RWPE2 (cell line): ENCODE measurements around the gene RABGAP1.

Experiments
- ATAC-seq: fragments of 200-7000 bp; cut with Tn5 transposase; 3 replicates; pipeline ENCODE4 v1.9.1; 2021; ENCODE audit warnings: low read depth
- DNase-seq: peaks from one replicate; pipeline ENCODE4 v3.0.0-alpha.2; 2020; ENCODE audit warnings: low spot score
- H3K27ac ChIP-seq: fragments of 450-650 bp; 2 replicates; pipeline ENCODE4 v1.5.1; 2017; ENCODE audit warnings: mild to moderate bottlenecking; ENCODE audit not compliant: poor library complexity, severe bottlenecking
- H3K27me3 ChIP-seq: fragments of 250-450 bp; sonication (Bioruptor Pico); 2 replicates; pipeline ENCODE4 v1.5.1; 2021; ENCODE audit warnings: mild to moderate bottlenecking, moderate library complexity; ENCODE audit not compliant: insufficient read depth, poor library complexity, severe bottlenecking
- H3K36me3 ChIP-seq: fragments of 250-450 bp; sonication (Bioruptor Pico); 2 replicates; pipeline ENCODE4 v1.5.1; 2020; ENCODE audit warnings: low read depth, mild to moderate bottlenecking, moderate library complexity
- H3K4me1 ChIP-seq: fragments of 250-450 bp; sonication (Bioruptor Pico); 2 replicates; pipeline ENCODE4 v1.5.1; 2021; ENCODE audit warnings: mild to moderate bottlenecking, moderate library complexity; ENCODE audit not compliant: insufficient read depth, poor library complexity, severe bottlenecking
- H3K4me3 ChIP-seq: fragments of 250-450 bp; sonication (Bioruptor Pico); 2 replicates; pipeline ENCODE4 v1.5.1; 2021; ENCODE audit warnings: mild to moderate bottlenecking, moderate library complexity; ENCODE audit not compliant: severe bottlenecking
- H3K9me3 ChIP-seq: fragments of 250-450 bp; sonication (Bioruptor Pico); 2 replicates; pipeline ENCODE4 v1.5.1; 2021; ENCODE audit warnings: mild to moderate bottlenecking, moderate library complexity; ENCODE audit not compliant: severe bottlenecking
- CTCF ChIP-seq: fragments of 450-650 bp; IDR thresholded peaks from one replicate; pipeline ENCODE4 v1.5.1; 2017; ENCODE audit warnings: mild to moderate bottlenecking, moderate library complexity; ENCODE audit not compliant: poor library complexity, severe bottlenecking

The RABGAP1 gene

DNA sequence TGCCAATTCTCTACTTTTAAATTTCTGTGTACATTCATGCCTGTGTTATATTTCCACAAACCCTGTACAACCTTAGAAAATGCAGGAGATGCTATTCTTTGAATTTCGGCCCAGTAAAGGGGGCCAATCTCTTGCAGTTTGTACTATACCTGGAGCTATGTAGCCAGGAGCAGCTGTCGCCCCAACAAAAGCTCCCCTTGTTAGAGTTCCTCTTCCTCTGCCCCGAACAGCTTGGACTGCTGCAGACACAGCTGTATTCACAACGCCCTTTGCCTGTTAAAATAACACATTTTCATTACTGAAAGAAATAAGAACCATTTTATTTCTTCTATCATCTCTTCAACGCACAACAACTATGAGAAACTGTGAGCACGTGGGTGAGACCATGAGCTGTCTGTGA lies 191.9 kb downstream of the RABGAP1 start:
- H3K36me3 ChIP-seq = 0 out of 2 replicates have a peak, but pooled peaks cover 2% of the 10 kb centered on the region
- H3K4me3 ChIP-seq = no peak overlapping the region
- no peak overlapping the region for H3K27ac ChIP-seq
- no peak for DNase-seq
- H3K4me1 ChIP-seq = no peaks in the 10 kb centered on the region
- no peak for TF ChIP-seq CTCF
- ATAC-seq = no peak
- H3K9me3 ChIP-seq = no peaks in the 10 kb centered on the region
- H3K27me3 ChIP-seq = no peaks in the 10 kb centered on the region

- Histone ChIP-seq H3K4me1 (no peaks in the 10 kb centered on the region), H3K36me3 (0 out of 2 replicates have a peak, but pooled peaks cover 2% of the 10 kb centered on the region), H3K27ac (no peak overlapping the region), H3K4me3 (no peak overlapping the region), H3K27me3 (no peaks in the 10 kb centered on the region), H3K9me3 (no peaks in the 10 kb centered on the region)
- TF ChIP-seq CTCF = no peak
- ATAC-seq = no peak
- DNase-seq = no peak
These were observed 194.6 kb downstream of the RABGAP1 start for GRCh38 chr9:123135430-123135829.

GRCh38 chr9:123138163-123138562 lies 197.3 kb downstream of the RABGAP1 start:
- Histone ChIP-seq H3K4me3 (no peak overlapping the region), H3K9me3 (no peaks in the 10 kb centered on the region), H3K27me3 (no peaks in the 10 kb centered on the region), H3K36me3 (0 out of 2 replicates have a peak, but pooled peaks cover 2% of the 10 kb centered on the region), H3K4me1 (no peaks in the 10 kb centered on the region), H3K27ac (no peak overlapping the region)
- ATAC-seq (no peak), DNase-seq (no peak)
- TF ChIP-seq CTCF = no peak

GRCh38 chr9:123149067-123149466 lies 208.2 kb downstream of the RABGAP1 start:
- DNase-seq = no peak
- no peak overlapping the region for H3K4me3 ChIP-seq
- H3K9me3 ChIP-seq = no peaks in the 10 kb centered on the region
- no peak for TF ChIP-seq CTCF
- H3K4me1 ChIP-seq = no peaks in the 10 kb centered on the region
- ATAC-seq = no peak
- H3K27me3 ChIP-seq = no peaks in the 10 kb centered on the region
- H3K36me3 ChIP-seq = no peaks in the 10 kb centered on the region; the same call in 1 of the 2 replicates
- H3K27ac ChIP-seq = no peak overlapping the region

DNA sequence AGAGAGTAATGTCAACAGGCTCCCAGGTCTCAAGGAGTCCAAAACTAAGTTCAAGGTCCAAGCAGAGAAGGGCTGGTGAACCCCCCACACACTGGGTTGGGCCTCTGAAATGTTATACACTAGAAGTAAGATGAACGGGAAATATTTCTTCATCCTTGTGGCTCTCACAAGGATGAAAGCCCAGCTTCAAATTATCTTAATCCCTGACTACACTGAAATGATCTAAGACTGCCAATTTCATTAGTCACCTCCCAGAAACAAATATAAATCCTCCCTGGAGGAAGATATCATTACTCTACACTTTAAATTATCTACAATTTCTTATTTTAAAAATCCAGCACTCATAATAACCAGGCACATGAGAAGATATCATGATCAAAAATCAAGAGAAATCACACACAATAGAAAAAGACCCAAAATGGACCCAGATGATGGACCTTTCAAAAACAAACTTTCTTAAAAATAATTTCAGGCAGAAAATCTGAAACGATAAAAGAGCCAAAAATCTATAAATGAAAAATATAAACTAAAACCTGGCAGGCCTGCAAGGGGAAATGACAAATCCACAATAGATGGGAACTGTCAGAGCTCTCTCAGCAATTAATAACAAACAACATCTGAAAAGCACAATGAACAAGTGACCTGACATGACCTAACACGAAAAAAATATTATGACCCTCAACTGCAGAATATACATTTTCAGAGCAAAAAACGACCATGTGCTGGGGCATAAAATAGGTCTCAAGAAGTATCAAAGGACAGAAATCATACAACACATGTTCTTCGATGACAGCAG lies 210.1 kb downstream of the RABGAP1 start:
- Histone ChIP-seq H3K27ac (no peak overlapping the region), H3K9me3 (no peaks in the 10 kb centered on the region), H3K36me3 (no peaks in the 10 kb centered on the region; the same call in 1 of the 2 replicates), H3K4me3 (no peak overlapping the region), H3K4me1 (no peaks in the 10 kb centered on the region), H3K27me3 (no peaks in the 10 kb centered on the region)
- no peak for TF ChIP-seq CTCF
- DNase-seq = no peak
- ATAC-seq = no peak
